ENCODE measurements around the gene BBS2. TPM values are rescaled to one million over a fixed set of nuclear protein-coding genes. Genes with fewer than 3 reads are reported as not detected.
A peak's percentile ranks its signal among the peaks of the same experiment; 100 is the strongest.

BBS2 gene
- total and polyA plus RNA-seq, 2 of the 13 experiments (the other 11 are each of a cell fraction or from before 2014, with no cell fraction given), result 59.7 to 68.3 TPM

GRCh38 chr16:56549744-56550385 lies 30.0 kb upstream of the BBS2 start:
- no peaks in the 10 kb centered on the region for H3K79me2 ChIP-seq (ENCODE audit: insufficient read depth, low read length)
- no peak overlapping the region for H3K27ac ChIP-seq (ENCODE audit: extremely low read length, insufficient read depth, low read length)
- no peak overlapping the region for H3K4me3 ChIP-seq (replicated peaks in 1 of 3; ENCODE audit: insufficient read depth in 1 of 3, low read depth in 2 of 3, low read length in 3 of 3)
- peaks cover 76% of the 10 kb centered on the region for H3K4me1 ChIP-seq (ENCODE audit: insufficient read depth, low read length)
- no peaks in the 10 kb centered on the region for H3K9me3 ChIP-seq (ENCODE audit: low read length)
- intact Hi-C loops (cut with micrococcal nuclease; ENCODE audit: unreplicated experiment), result no loop called here
- CTCF ChIA-PET (ENCODE audit: low intra/inter-chr PET ratio, low total read pairs), result no interaction called here
- H3K36me3 ChIP-seq (replicated peaks in 1 of 2; ENCODE audit: control insufficient read depth in 1 of 2, insufficient read depth in 2 of 2, low read length in 2 of 2), result no peaks in the 10 kb centered on the region
- TF ChIP-seq ZBTB4 (CRISPR knock-in tag; IDR thresholded peaks at IDR 0.05; ENCODE audit: borderline replicate concordance), result no peak
- TF ChIP-seq, protein P1, sequence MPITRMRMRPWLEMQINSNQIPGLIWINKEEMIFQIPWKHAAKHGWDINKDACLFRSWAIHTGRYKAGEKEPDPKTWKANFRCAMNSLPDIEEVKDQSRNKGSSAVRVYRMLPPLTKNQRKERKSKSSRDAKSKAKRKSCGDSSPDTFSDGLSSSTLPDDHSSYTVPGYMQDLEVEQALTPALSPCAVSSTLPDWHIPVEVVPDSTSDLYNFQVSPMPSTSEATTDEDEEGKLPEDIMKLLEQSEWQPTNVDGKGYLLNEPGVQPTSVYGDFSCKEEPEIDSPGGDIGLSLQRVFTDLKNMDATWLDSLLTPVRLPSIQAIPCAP (CRISPR knock-in tag; IDR thresholded peaks at IDR 0.05; ENCODE audit: low read depth), result no peak
- no peak for TF ChIP-seq ZNF280D (CRISPR knock-in tag; IDR thresholded peaks at IDR 0.05)
- TF ChIP-seq KLF6 (CRISPR knock-in tag; IDR thresholded peaks at IDR 0.05), result no peak
- TF ChIP-seq RELA (CRISPR knock-in tag; IDR thresholded peaks at IDR 0.05), result no peak
- TF ChIP-seq EZH2 (conservative IDR thresholded peaks at IDR 0.05; ENCODE audit: low read depth, low read length), result no peak
- TF ChIP-seq FOXM1 (CRISPR knock-in tag; IDR thresholded peaks at IDR 0.05), result no peak
- TF ChIP-seq PCBP1 (IDR thresholded peaks at IDR 0.05; ENCODE audit: borderline replicate concordance, low read depth, low read length), result no peak
- no peak for TF ChIP-seq KDM3A (CRISPR knock-in tag; IDR thresholded peaks at IDR 0.05; ENCODE audit: low read depth)
- 0 out of 2 replicates have a peak, but pooled peaks have one; percentile 10 for TF ChIP-seq ZNF317 (CRISPR knock-in tag; IDR thresholded peaks at IDR 0.05)
- peak; percentile 71 for TF ChIP-seq ZFP36 (IDR thresholded peaks at IDR 0.05; ENCODE audit: borderline replicate concordance, low read depth, low read length, partially characterized antibody)
- no peak for TF ChIP-seq SMARCE1 (IDR thresholded peaks at IDR 0.05; ENCODE audit: borderline replicate concordance)
- no peak for TF ChIP-seq CBFB (CRISPR knock-in tag; IDR thresholded peaks at IDR 0.05)
- no peak for TF ChIP-seq ZNF225 (CRISPR knock-in tag; IDR thresholded peaks at IDR 0.05)
- TF ChIP-seq SIN3B (IDR thresholded peaks at IDR 0.05; ENCODE audit: low read length), result no peak
- TF ChIP-seq ERF (CRISPR knock-in tag; IDR thresholded peaks at IDR 0.05), result no peak
- TF ChIP-seq ZMYM3 (CRISPR knock-in tag; IDR thresholded peaks at IDR 0.05), result peak; percentile 71
- TF ChIP-seq ZNF180 (CRISPR knock-in tag; IDR thresholded peaks at IDR 0.05; ENCODE audit: borderline replicate concordance, low read depth), result peak; percentile 99; the same call in 1 of the 2 replicates
- TF ChIP-seq STAT5B (CRISPR knock-in tag; IDR thresholded peaks at IDR 0.05), result no peak
- H2AFZ ChIP-seq (ENCODE audit: low read length), result no peak overlapping the region
- 60% methylated on average over 5 of the region's 5 CpGs for WGBS (ENCODE audit: low lambda C conversion rate)
- BruUV-seq (replicated peaks), result no TSS peak
- DNase-seq (ENCODE audit: low spot score), result no peak
- no peak overlapping the region for H3K4me2 ChIP-seq (ENCODE audit: low read depth, low read length)
- POLR2A ChIA-PET, result interaction anchor here (0.5 kb wide), 1 partner anchor 75 kb away, joined by 3 read pairs; no protein-coding TSS in a partner anchor
- no peak for FAIRE-seq
- ATAC-seq, result no peak
- no peak overlapping the region for H3K9ac ChIP-seq (ENCODE audit: insufficient read depth, low read depth, low read length)
- peaks cover 0 to 19% of the 10 kb centered on the region in 2 experiments; a peak in 3 of 5 replicates for H3K27me3 ChIP-seq (ENCODE audit: control insufficient read depth in 1 of 2, insufficient read depth in 2 of 2, low read length in 2 of 2)
- in situ Hi-C loops (cut with HindIII; ENCODE audit: extremely low pct_ligation_motif_present, low pct_unique_long_range_greater_than_20kb), result no loop called here
- no peaks in the 10 kb centered on the region for H4K20me1 ChIP-seq (ENCODE audit: insufficient read depth, low read length)

Measured in HepG2 (cell line).